Activated CD4-positive, alpha-beta T cell treated with anti-CD3 and anti-CD28 coated beads, Interleukin-2, amount 50 U/mL, for 1 hour (primary cell): ENCODE results near the gene PRR19.

Experiments
- DNase-seq: peaks from one replicate; pipeline ENCODE4 v3.0.0-alpha.2; 2020

The PRR19 gene

GRCh38 chr19:42353341-42354015 is 51.5 kb downstream of the PRR19 start:
- no peak for DNase-seq

GRCh38 chr19:42355896-42356295 is 54.0 kb downstream of the PRR19 start:
- DNase-seq = no peak

- no peak for DNase-seq
Observed at GRCh38 chr19:42356686-42357085, 54.8 kb downstream of the PRR19 start.

GRCh38 chr19:42357290-42357689 is 55.4 kb downstream of the PRR19 start:
- no peak for DNase-seq
